Heart right ventricle (tissue), 16 donors: ENCODE data around the gene PEAK1. TPM values are rescaled to one million over a fixed set of nuclear protein-coding genes. Genes with fewer than 3 reads are reported as not detected.
A peak's percentile ranks its signal among the peaks of the same experiment; 100 is the strongest.

Source experiments
- ATAC-seq, 8 donors: fragments of 200-7000 bp; cut with Tn5 transposase; one replicate each; pipeline ENCODE4 v1.9.1; 2020; ENCODE audit warnings: mild to moderate bottlenecking in 8 of 8, moderate library complexity in 8 of 8, moderate number of reproducible peaks in 1 of 8
- DNase-seq, 2 donors: peaks; one replicate each; pipeline ENCODE4 v3.0.0-alpha.2; 2020
- H3K27ac ChIP-seq, 10 donors: fragments of 200-600 bp; sonication (generic) in 2 of 10; one replicate each; pipeline versions ENCODE4 v1.5.0 to v1.8.0; 2020 to 2022; ENCODE audit warnings: mild to moderate bottlenecking in 3 of 10
- H3K27me3 ChIP-seq, 7 donors: fragments of 200-600 bp; one replicate each; pipeline ENCODE4 v1.8.0; 2021 to 2022; ENCODE audit warnings: mild to moderate bottlenecking in 2 of 7
- H3K36me3 ChIP-seq, 9 donors: fragments of 200-600 bp; sonication (generic) in 1 of 9; one replicate each; pipeline versions ENCODE4 v1.5.0 to v1.8.0; 2020 to 2022; ENCODE audit warnings: mild to moderate bottlenecking in 2 of 9
- H3K4me1 ChIP-seq, 9 donors: fragments of 200-600 bp; sonication (generic) in 1 of 9; one replicate each; pipeline versions ENCODE4 v1.5.0 to v1.8.0; 2020 to 2022; ENCODE audit warnings: mild to moderate bottlenecking in 4 of 9
- H3K4me3 ChIP-seq, 10 donors: fragments of 200-600 bp; sonication (generic) in 2 of 10; one replicate each; pipeline versions ENCODE4 v1.5.0 to v1.8.0; 2020 to 2022; ENCODE audit warnings: mild to moderate bottlenecking in 7 of 10, moderate library complexity in 2 of 10
- H3K9me3 ChIP-seq, 11 donors: fragments of 200-600 bp in 10 of 11; sonication (generic) in 2 of 11; one replicate each; pipeline versions ENCODE4 v1.5.0 to v1.8.0; 2013 to 2022; ENCODE audit warnings: mild to moderate bottlenecking in 2 of 11, control low read depth in 1 of 11, moderate library complexity in 1 of 11
- CTCF ChIP-seq, 9 donors: fragments of 200-600 bp; sonication (generic) in 2 of 9; IDR thresholded peaks; one replicate each; pipeline versions ENCODE4 v1.5.0 to v1.8.0; 2021 to 2022; ENCODE audit warnings: antibody characterized with exemption in 9 of 9, mild to moderate bottlenecking in 5 of 9, moderate library complexity in 1 of 9
- WGBS, 2 donors: extraction: QIAGEN DNeasy Blood & Tissue Kit; methylation state at CpG; one replicate each; pipeline ENCODE4 v1.1.7; 2013; ENCODE audit warnings: inconsistent platforms in 1 of 2; 5-methylcytosine and 5-hydroxymethylcytosine counted together
- intact Hi-C, 10 donors: fragments of 100-400 bp; cut with DNase I; formaldehyde crosslinking; loops; one replicate each; pipeline versions ENCODE4 v1.11.1 to v1.14.2; 2022
- polyA plus RNA-seq, 2 donors: library from polyadenylated mRNA; stranded (reverse); fragments of 200-250 nt; gene quantifications; one replicate each; pipeline ENCODE4 v1.2.3, GENCODE V29; 2013
- total RNA-seq, 10 donors: library from RNA; stranded (reverse); fragmentation: NEBNext Ultra II Directional in 3 of 10; extraction: Animal tissue kit (Norgen Biotek cat#: 25700) in 3 of 10; gene quantifications; one replicate each; pipeline versions ENCODE4 v1.2.1 to v1.2.4, GENCODE V29; 2021 to 2023
- donor health status: Arrhythmogenic right ventricular cardiomyopathy.
- donor health status: ischemic (EF 13 %, LVEDD 7.1; RV severe dilation, severe dysfunction).
- donor health status: healthy with polysubstance abuse.
- donor health status: DM: no; HTN: yes; CAD: no.
- donor health status: DM: no; HTN: no; CAD: no.
- donor health status: ischemic (EF 25% LVEDD 6.9; RV normal size, moderate dysfunction).
- donor health status: ischemic (EF 25% LVEDD 5.7; RV mildly dilated, moderate dysfunction).
- donor health status: healthy.
- donor health status: DM: yes; HTN: yes; CAD: no.
- donor health status: Ischemic cardiomyopathy.
- donor health status: ischemic (EF 35%, LVEDD 5.7; RV mildly dilated, moderate dysfunction).
- donor health status: nonischemic (EF 11% LVEDD 7.7; RV severe dilation, severe dysfunction).
- donor health status: DM: yes; HTN: yes; CAD: no.
- donor health status: PGD.
- donor health status: ischemic (EF 29% LVEDD 5.4; RV normal size, mild dysfunction).
- donor health status: nonischemic (EF 23%, LVEDD 6.1; RV moderate dilation, normal function).

PEAK1 gene
- total and polyA plus RNA-seq, 12 donors, result 7.0 to 146 (median 90.8) TPM

DNA sequence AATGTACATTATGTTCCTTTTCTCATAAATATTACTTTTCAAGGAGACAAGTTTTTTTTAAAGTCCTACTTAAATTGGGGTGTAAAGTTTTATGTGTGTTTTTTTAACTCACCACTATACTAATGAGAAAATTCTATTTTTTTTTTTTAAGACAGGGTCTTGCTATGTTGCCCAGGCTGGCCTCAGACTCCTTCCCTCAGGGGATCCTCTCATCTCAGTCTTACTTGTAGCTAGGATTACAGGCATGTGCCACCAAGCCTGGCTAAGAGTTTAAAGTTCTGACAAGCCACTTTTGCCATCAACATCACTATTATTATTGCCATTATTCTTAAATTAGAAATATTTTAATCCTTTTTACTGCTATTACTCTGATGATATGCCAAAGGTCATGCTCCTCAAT is 356.7 kb downstream of the PEAK1 start:
- Histone ChIP-seq H3K4me3 (no peak overlapping the region), H3K27me3 (no peaks in the 10 kb centered on the region), H3K9me3 (no peaks in the 10 kb centered on the region), H3K27ac (no peak overlapping the region), H3K36me3 (no peaks in the 10 kb centered on the region), H3K4me1 (peaks cover 0 to 77% (median 53%) of the 10 kb centered on the region in 9 donors)
- DNase-seq (no peak), ATAC-seq (no peak)
- intact Hi-C loops, result no loop called here
- no peak for TF ChIP-seq CTCF (IDR thresholded peaks at IDR 0.05)

- H3K36me3 ChIP-seq, result peaks cover 0 to 5% (median 0%) of the 10 kb centered on the region in 9 donors
- ATAC-seq (peak; percentile 64 to 89 (median 84)), DNase-seq (no peak)
- H3K9me3 ChIP-seq, result no peaks in the 10 kb centered on the region
- no peak for TF ChIP-seq CTCF (IDR thresholded peaks at IDR 0.05)
- peak overlapping the region in 9 of 10 donors; percentile 16 to 78 (median 35) for H3K27ac ChIP-seq
- H3K27me3 ChIP-seq, result no peaks in the 10 kb centered on the region
- intact Hi-C loops, result no loop called here
- H3K4me1 ChIP-seq, result peaks cover 0 to 57% (median 42%) of the 10 kb centered on the region in 9 donors
- H3K4me3 ChIP-seq, result peak overlapping the region in 1 of 10 donors; percentile 14
Measured at GRCh38 chr15:77060546-77060945, 359.4 kb downstream of the PEAK1 start.

- peak overlapping the region in 4 of 10 donors; percentile 35 to 78 (median 48) for H3K27ac ChIP-seq
- peaks cover 0 to 9% (median 0%) of the 10 kb centered on the region in 9 donors for H3K36me3 ChIP-seq
- H3K4me1 ChIP-seq, result peaks cover 0 to 54% (median 42%) of the 10 kb centered on the region in 9 donors
- H3K27me3 ChIP-seq, result no peaks in the 10 kb centered on the region
- no peak for TF ChIP-seq CTCF (IDR thresholded peaks at IDR 0.05)
- intact Hi-C loops, result loop anchor here in 1 of 10 donors (2.0 kb wide), 1 partner anchor 17 kb away; no protein-coding TSS in a partner anchor
- WGBS, 2 donors, result 3 to 9% methylated on average over 2 of the region's 2 CpGs
- ATAC-seq (peak in 4 of 8 donors; percentile 32 to 54 (median 48)), DNase-seq (no peak)
- no peaks in the 10 kb centered on the region for H3K9me3 ChIP-seq
- H3K4me3 ChIP-seq, result no peak overlapping the region
Measured at GRCh38 chr15:77059786-77060361, 360.0 kb downstream of the PEAK1 start.

DNA sequence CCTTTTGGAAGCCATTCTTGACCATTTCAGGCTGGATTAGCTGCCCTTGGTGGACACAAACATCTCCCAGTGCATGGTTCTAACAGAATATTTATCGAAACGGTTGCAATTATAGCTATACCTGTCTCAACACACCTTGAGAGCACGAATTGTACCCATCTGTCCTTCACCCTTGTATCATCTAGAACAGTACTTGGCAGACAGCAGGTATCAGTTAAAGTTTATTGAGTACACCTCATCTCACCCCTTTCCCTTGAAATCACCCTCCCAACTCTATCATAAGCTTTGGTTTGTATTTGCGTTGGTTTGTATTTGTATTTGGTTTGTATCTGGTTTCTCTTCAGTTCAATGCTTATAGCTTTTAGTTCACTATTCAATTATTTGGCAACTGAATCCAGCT is 361.4 kb downstream of the PEAK1 start:
- H3K27me3 ChIP-seq, result no peaks in the 10 kb centered on the region
- ATAC-seq (no peak), DNase-seq (no peak)
- H3K27ac ChIP-seq, result no peak overlapping the region
- peaks cover 0 to 22% (median 0%) of the 10 kb centered on the region in 9 donors for H3K36me3 ChIP-seq
- no peak overlapping the region for H3K4me3 ChIP-seq
- intact Hi-C loops, result loop anchor here in 1 of 10 donors (2.0 kb wide), 1 partner anchor 16 kb away; no protein-coding TSS in a partner anchor
- H3K9me3 ChIP-seq, result no peaks in the 10 kb centered on the region
- TF ChIP-seq CTCF (IDR thresholded peaks at IDR 0.05), result no peak
- WGBS, 2 donors, result 95% methylated on average over 4 of the region's 4 CpGs
- peaks cover 0 to 42% (median 36%) of the 10 kb centered on the region in 9 donors for H3K4me1 ChIP-seq
